GM18505 (cell line): Measurements from ENCODE around the gene STYK1.
A peak's percentile ranks its signal among the peaks of the same experiment; 100 is the strongest.

Experiments
- ATAC-seq: cut with Tn5 transposase; IDR thresholded peaks from one replicate; pipeline ENCODE4 v1.9.1; 2021; ENCODE audit not compliant: unreplicated experiment
- POLR2A ChIP-seq: IDR thresholded peaks from 4 replicates; pipeline ENCODE4 v1.6.1; 2011; ENCODE audit warnings: borderline replicate concordance; ENCODE audit not compliant: insufficient read depth, insufficient read length; ENCODE audit errors: extremely low read depth

The STYK1 gene

DNA sequence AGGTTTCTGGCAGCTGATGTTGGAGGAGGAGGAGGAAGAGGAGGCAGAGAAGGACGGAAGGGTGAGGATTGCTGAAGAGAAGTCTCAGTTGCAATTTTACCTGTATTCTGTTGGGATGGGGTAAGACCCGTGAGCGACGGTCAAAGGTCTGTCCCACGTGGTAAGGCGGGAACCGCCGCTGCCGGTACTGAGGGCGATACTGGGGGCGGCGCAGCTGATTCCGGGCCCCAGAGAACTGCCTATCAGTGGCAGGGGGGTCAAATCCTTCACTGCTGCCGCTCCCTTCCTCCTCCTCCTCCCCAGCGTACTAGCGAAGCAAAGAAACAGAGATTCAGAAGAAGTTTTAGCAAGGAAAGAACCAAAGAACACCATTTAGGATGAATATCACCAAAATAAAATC lies 36.0 kb upstream of the STYK1 start:
- no peak for TF ChIP-seq POLR2A
- no peak for ATAC-seq

DNA sequence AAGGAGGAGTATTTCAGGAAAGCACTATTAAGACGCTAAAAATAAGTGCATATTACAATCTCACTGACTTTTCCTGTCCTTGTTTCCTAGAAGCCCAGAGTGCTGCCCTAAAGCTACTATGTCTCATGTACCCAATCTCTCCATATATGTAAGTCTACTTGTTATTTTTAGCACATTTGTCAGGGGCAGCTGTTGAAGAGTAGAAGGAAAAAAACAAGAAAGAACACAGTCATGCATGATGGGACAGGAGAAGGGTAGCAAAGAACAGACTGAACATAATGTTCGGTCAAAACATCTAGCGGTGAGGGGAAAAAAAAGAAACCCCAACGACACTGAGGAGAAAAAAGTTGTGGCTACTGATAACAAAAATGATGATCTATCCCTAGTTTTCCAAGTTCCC lies 35.0 kb upstream of the STYK1 start:
- no peak for TF ChIP-seq POLR2A
- no peak for ATAC-seq

DNA sequence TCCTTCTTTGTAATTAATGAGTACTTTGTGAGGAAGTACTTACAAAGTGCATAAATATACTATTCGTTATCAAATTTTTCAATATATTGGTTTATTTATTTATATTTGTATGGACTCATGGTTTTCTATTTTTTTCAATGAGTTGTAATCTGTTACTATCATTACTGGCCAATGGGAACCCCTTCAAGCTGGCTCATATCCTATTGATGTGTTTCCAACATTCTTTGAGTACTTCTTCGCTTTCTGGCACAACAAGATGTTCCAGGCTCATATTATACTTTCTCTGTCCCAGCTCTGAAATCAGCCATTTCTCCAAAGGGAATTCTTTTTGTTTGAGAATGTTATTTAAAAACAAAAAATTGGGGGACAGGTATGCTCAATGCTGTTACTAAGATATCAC lies 31.8 kb upstream of the STYK1 start:
- no peak for ATAC-seq
- TF ChIP-seq POLR2A = no peak

DNA sequence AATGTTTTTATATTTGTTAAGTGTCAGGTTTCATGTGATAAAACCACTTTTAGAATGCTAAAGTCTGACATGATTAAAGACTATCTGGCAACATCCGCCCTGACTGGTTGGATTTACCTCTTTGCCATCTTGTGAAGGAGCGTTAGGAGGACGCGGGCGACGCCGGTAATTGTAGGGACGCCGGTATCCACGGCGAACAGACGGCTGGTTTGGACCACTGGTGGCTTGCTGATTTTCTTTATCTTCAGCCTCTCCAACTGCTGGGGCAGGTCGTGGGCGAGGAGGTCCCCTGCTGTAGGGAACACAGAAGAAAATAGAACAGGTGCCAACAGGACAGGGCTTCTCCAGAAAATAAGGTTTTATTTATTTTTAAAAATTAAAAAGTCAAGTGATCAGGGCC lies 28.0 kb upstream of the STYK1 start:
- no peak for TF ChIP-seq POLR2A

DNA sequence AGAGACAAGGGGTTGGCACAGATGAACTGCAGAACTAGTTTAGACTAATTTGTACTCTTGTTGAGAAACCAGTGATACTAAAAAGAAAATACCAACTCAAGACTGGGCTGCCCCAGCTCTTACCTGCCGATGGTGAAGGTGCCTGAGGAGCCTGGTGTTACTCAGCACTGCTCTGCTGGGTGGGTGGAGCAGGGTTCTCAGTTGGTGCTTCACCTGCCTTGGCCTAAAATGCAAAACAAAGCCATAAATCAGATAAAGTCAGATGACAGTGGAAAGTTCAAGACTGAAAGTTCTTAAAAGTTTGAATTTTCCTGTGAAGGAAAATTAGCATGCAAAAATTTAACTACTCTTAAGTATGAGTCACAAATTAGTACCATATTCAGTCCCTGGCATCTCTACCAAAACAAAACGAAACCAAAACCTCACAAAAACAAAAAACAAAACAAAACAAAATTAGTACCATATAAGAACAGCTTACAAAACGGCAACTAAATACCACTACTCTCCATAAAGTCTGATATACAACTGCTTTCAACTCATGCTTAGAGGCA lies 27.4 kb upstream of the STYK1 start:
- peak; percentile 61 for ATAC-seq

More for the DNA sequence above, 28.0 kb upstream of the STYK1 start:
- ATAC-seq = no peak

DNA sequence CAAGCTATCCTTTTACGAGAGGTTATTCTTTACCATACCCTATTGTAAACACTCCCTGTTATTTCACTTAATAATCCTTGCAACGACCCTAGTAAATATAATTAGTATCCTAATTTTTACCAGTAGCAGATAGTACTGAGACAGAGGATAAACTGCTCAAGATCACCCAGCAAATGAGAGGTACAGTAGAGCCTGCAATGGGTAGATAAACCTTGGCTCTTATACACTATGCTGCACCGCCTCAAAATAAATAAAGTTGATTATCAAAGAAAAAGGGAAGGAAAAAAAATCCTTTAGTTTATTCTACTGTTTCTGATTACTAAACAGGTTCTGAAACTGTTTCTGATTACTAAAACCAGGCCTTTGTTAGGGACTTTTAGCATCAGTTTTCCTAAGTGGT lies 26.7 kb upstream of the STYK1 start:
- no peak for TF ChIP-seq POLR2A
- ATAC-seq = no peak

More for the DNA sequence above, 27.4 kb upstream of the STYK1 start:
- no peak for TF ChIP-seq POLR2A

DNA sequence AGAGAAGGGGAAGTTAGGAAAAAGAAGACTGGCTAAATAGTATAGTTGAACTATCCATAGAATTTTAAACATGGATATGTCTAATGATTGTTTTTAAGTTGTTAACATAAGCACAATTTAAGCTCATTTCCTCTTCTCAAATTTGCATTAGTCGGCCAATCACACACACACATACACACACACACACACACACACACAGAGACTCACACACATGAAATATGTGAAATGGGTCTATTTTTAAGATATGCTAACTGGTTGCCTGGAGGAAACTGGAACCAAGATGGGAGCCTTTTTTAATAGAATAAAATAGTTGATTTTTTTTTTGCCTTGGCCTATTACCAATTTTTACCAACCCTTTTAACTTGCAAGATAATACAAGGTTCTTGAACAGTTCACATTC lies 24.0 kb upstream of the STYK1 start:
- no peak for TF ChIP-seq POLR2A
- ATAC-seq = no peak

DNA sequence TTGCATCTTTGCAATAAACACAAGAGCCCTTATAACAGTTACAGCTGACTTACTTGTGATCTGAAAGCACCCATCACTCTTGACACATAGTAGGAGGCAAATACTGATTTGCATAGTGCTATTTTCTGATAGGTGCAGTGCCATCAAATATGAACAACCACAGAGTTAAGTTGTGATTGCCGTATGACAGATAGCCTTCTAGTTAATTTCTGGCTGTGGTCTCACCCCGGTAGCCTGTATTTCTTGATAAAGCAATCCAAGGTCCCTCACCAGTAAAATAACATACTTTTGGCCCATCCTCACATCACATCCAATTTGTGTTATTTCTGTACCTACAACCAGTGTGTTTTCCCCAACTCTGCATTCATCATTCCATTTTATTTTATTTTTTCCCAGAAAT lies 23.3 kb upstream of the STYK1 start:
- ATAC-seq = no peak
- TF ChIP-seq POLR2A = no peak

DNA sequence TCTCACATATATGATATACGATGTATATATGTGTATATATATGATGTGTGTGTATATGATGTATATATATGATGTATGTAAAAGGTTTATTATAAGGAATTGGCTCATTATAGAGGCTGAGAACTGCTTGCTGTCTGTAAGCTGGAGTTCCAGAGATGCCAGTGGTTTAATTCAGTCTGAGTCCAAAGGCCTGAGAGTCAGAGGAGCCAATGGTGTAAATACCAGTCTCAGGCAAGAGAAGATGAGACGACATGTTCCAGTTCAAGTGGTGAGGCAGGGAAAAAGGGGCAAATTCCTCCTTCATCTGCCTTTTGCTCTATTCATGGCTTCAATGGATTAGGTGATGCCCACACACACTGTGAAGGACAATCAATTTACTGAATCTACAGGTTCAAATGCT lies 17.1 kb upstream of the STYK1 start:
- TF ChIP-seq POLR2A = no peak
- no peak for ATAC-seq

DNA sequence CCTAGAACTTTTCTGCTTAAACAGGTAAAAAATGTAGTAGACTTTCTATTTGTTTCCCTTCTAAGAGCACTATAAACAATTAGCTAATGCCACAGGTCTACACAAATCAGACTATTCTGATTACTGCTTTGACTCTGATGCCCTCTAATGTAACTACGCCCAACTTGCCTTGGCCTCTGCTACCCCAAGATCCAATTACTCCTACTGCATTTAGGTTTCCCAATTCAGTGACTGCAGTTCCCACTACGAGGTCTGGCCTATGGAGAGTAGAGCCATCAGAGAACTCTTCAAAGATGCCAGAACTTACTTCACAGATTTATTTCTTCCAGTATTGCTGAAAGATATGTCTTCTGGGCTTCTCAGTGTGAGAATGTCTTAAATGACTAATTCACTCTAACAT lies 15.3 kb upstream of the STYK1 start:
- TF ChIP-seq POLR2A = no peak
- no peak for ATAC-seq

DNA sequence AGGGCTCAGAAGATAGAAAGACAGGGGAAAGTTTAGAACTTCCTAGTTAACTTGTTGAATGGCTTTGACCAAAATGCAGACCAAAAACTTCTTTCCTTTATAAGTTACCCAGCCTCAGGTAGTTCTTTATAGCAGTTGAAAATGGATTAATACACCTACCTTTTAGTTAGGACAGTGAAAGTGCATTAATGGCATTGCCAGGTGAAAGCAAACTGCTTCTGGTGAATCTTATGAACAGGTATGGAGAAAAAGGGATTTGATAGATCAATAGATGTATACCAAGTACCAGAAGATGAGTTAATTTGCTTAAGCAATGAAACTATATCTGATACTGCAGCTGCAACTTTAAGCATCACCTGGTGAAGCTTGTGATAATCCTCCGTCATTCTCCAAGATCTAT lies 14.2 kb upstream of the STYK1 start:
- no peak for TF ChIP-seq POLR2A
- no peak for ATAC-seq

DNA sequence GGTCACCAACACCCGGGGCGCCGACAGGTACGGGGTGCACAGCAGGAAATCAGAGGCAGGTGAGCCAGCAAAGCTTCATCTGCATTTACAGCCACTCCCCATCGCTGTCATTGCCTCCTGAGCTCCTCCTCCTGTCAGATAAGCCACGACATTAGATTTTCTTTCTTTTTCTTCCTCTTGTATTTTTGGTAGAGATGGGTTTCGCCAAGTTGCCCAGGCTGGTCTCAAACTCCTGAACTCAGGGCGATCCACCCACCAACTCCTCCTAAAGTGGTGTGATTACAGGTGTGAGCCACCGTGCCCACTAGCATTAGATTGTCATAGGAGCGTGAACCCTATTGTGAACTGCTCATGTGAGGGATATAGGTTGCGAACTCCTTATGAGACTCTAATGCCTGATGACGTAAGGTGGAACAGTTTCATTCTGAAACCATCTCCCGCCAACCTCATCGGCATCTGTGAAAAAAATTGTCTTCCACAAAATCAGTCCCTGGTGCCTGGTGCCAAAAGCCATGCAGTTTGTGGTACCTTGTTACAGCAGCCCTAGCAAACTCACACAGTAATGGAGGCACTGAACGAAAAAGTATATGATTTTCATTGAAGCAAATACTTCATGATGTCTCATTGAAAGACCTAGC lies 1.5 kb downstream of the STYK1 start:
- no peak for TF ChIP-seq POLR2A
- ATAC-seq = no peak

DNA sequence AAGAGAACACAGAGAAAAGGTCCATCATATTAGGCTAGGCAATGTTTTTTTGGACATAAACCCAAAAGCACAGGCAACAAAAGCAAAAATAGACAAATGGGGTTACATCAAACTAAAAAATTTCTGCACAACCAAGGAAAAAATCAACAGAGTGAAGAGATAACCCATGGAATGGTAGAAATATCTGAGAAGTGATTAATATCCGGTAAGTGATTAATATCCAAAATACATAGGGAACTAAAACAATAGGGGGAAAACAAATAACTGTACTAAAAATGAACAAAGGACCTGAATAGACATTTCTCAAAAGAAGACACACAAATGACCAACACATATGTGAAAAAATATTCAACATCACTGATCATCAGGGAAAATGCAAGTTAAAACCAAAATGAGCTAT lies 4.3 kb downstream of the STYK1 start:
- ATAC-seq = no peak
- no peak for TF ChIP-seq POLR2A

DNA sequence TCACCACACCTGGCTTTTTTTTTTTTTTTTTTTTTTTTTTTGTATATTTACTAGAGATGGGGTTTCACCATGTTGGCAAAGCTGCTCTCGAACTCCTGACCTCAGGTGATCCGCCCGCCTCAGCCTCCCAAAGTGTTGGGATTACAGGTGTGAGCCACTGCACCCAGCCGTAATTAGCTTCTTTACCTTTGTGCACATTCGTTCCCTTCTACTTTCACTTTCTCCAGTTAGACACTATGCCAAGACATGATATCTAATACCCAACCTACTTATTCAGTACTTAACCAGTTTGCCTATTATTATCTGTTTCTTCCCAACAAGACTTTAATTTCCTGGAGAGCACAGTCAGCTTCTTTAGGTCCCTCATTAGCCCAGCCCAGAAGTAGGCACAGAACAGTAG lies 5.3 kb downstream of the STYK1 start:
- TF ChIP-seq POLR2A = no peak
- no peak for ATAC-seq

DNA sequence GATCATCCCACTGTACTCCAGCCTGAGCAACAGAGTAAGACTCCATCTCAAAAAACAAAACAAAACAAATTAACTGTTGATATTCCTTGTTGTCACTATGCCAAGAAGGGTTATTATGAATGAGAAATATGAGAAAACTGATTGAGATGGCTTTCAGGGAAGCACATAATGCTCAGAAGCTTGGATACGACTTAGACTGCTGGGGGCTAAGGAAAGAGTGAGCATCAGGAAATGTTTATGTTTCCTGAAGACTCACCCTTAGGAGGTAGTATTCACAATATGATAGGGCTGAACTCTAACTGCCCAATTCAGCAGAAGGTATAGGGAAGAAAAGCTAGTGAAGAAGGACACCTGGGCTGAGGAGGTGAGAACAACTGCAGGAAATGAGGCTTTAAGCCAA lies 6.3 kb downstream of the STYK1 start:
- no peak for ATAC-seq
- TF ChIP-seq POLR2A = no peak
